ENCODE data around the gene NLK. TPM values are rescaled to one million over a fixed set of nuclear protein-coding genes. Genes with fewer than 3 reads are reported as not detected.

The NLK gene
- total RNA-seq, 1 donor from 2014 or later = 26.0 TPM

GRCh38 chr17:28118362-28118761, 75.9 kb downstream of the NLK start:
- no peaks in the 10 kb centered on the region for H3K27me3 Mint-ChIP-seq (ENCODE audit: low read depth)
- H3K4me3 Mint-ChIP-seq = no peak overlapping the region
- H3K4me1 Mint-ChIP-seq = peaks cover 19% of the 10 kb centered on the region
- no peak overlapping the region for H3K27ac Mint-ChIP-seq (ENCODE audit: unreplicated experiment)
- H3K36me3 Mint-ChIP-seq (ENCODE audit: low read depth) = peaks cover 5% of the 10 kb centered on the region
- H3K9me3 Mint-ChIP-seq = no peaks in the 10 kb centered on the region
- TF ChIP-seq CTCF (conservative IDR thresholded peaks at IDR 0.05) = no peak
- no peak for DNase-seq (ENCODE audit: low read depth, low spot score)

DNA sequence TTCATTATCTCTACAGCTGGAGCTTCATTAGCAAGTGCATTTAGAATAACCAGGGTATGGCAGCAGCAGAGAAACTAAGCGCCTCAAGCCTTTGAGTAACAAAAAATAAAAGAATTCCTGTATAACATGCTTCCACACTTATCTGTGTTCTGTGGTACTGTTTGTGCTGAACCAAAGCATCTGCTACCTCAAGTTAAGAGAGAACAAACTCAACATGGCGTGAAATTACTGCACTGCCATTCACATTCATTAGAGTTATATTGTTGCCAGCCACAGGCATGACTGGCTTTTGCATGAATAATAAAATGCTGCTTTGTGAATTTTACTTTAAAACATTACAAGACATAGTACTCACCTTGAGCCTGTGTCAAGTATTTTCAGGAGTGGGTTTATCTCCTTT, 76.6 kb downstream of the NLK start:
- Mint-ChIP-seq H3K4me3 (no peak overlapping the region), H3K9me3 (no peaks in the 10 kb centered on the region), H3K27ac (ENCODE audit: unreplicated experiment) (no peak overlapping the region), H3K4me1 (peaks cover 15% of the 10 kb centered on the region), H3K27me3 (ENCODE audit: low read depth) (no peaks in the 10 kb centered on the region), H3K36me3 (ENCODE audit: low read depth) (peaks cover 5% of the 10 kb centered on the region)
- TF ChIP-seq CTCF (conservative IDR thresholded peaks at IDR 0.05) = no peak
- DNase-seq (ENCODE audit: low read depth, low spot score) = no peak

GRCh38 chr17:28119560-28119959, 77.1 kb downstream of the NLK start:
- peaks cover 5% of the 10 kb centered on the region for H3K36me3 Mint-ChIP-seq (ENCODE audit: low read depth)
- H3K9me3 Mint-ChIP-seq = no peaks in the 10 kb centered on the region
- no peak for TF ChIP-seq CTCF (conservative IDR thresholded peaks at IDR 0.05)
- H3K27me3 Mint-ChIP-seq (ENCODE audit: low read depth) = no peaks in the 10 kb centered on the region
- DNase-seq (ENCODE audit: low read depth, low spot score) = no peak
- H3K27ac Mint-ChIP-seq (ENCODE audit: unreplicated experiment) = no peak overlapping the region
- H3K4me1 Mint-ChIP-seq = peaks cover 15% of the 10 kb centered on the region
- H3K4me3 Mint-ChIP-seq = no peak overlapping the region

DNA sequence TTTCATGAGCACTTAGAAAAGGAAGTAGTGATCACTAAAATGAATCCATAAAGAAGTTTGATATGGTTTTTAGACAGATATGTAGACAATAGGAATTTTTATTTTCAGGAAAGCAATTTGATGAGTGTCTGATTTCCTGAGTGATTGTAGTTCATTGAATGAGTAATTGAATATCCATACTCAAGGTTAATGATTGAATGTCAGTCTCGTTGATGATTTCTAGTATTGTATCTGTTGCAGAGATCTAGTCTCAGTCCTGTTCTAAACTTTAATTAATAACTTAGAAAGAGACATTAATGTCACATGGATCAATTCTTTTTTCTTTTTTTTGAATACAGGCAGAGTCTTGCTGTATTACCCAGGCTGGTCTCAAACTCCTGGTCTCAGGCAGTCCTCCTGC, 78.3 kb downstream of the NLK start:
- no peak overlapping the region for H3K27ac Mint-ChIP-seq (ENCODE audit: unreplicated experiment)
- H3K36me3 Mint-ChIP-seq (ENCODE audit: low read depth) = peaks cover 5% of the 10 kb centered on the region
- H3K9me3 Mint-ChIP-seq = no peaks in the 10 kb centered on the region
- DNase-seq (ENCODE audit: low read depth, low spot score) = no peak
- H3K4me1 Mint-ChIP-seq = peaks cover 15% of the 10 kb centered on the region
- no peaks in the 10 kb centered on the region for H3K27me3 Mint-ChIP-seq (ENCODE audit: low read depth)
- no peak for TF ChIP-seq CTCF (conservative IDR thresholded peaks at IDR 0.05)
- no peak overlapping the region for H3K4me3 Mint-ChIP-seq

DNA sequence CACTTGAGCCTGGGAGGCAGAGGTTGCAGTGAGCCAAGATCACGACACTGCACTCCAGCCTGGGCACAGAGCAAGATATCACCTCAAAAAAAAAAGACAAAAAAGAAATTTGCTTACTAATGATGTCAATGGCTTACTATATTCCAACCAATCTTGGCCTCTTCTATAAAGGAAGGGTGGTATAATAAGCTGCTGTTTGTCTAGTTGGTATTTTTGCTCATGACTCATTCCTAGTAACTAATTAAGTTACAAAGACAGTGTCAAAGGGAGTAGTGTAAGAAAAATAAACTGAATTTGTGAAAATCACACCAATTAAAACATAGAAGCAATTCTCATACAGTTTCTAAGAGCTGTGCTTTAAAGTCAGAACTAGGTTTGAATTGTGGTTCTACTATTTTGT, 82.5 kb downstream of the NLK start:
- H3K27me3 Mint-ChIP-seq (ENCODE audit: low read depth) = no peaks in the 10 kb centered on the region
- H3K36me3 Mint-ChIP-seq (ENCODE audit: low read depth) = peaks cover 5% of the 10 kb centered on the region
- H3K27ac Mint-ChIP-seq (ENCODE audit: unreplicated experiment) = no peak overlapping the region
- DNase-seq (ENCODE audit: low read depth, low spot score) = no peak
- TF ChIP-seq CTCF (conservative IDR thresholded peaks at IDR 0.05) = no peak
- peaks cover under 1% of the 10 kb centered on the region for H3K4me1 Mint-ChIP-seq
- no peaks in the 10 kb centered on the region for H3K9me3 Mint-ChIP-seq
- H3K4me3 Mint-ChIP-seq = no peak overlapping the region

Measured in neural crest cell (in vitro differentiated cells).